Activated gamma-delta T cell treated with anti-CD3 and anti-CD28 coated beads, Interleukin-2, amount 50 U/mL, for 16 hours (primary cell): ENCODE data around the gene SLC27A4.

Experiments used
- DNase-seq: peaks from one replicate; pipeline ENCODE4 v3.0.0-alpha.2; 2020; ENCODE audit warnings: low read depth

SLC27A4 gene

GRCh38 chr9:128365525-128365924 is 25.2 kb downstream of the SLC27A4 start:
- DNase-seq = no peak

GRCh38 chr9:128369024-128369706 is 28.8 kb downstream of the SLC27A4 start:
- DNase-seq = no peak

GRCh38 chr9:128370367-128370751 is 30.0 kb downstream of the SLC27A4 start:
- DNase-seq = no peak

GRCh38 chr9:128370752-128371629 is 30.7 kb downstream of the SLC27A4 start, which contains the start of gene URM1:
Gene URM1, plus strand, starts transcription at chr9:128371374. Its CDS starts 7 bp downstream, at chr9:128371381.
- DNase-seq = peak; percentile 93

- DNase-seq = no peak
These were observed 31.3 kb downstream of the SLC27A4 start for GRCh38 chr9:128371630-128372117.

GRCh38 chr9:128372188-128372641 is 31.9 kb downstream of the SLC27A4 start:
- no peak for DNase-seq

GRCh38 chr9:128372784-128373183 is 32.5 kb downstream of the SLC27A4 start:
- no peak for DNase-seq

- DNase-seq = no peak
These were observed 33.9 kb downstream of the SLC27A4 start for GRCh38 chr9:128374221-128374675.

- DNase-seq = no peak
These were observed 35.5 kb downstream of the SLC27A4 start for GRCh38 chr9:128375865-128376264.

- no peak for DNase-seq
These were observed 41.9 kb downstream of the SLC27A4 start for GRCh38 chr9:128382261-128382660.

GRCh38 chr9:128383007-128383753 is 42.9 kb downstream of the SLC27A4 start:
- no peak for DNase-seq

- no peak for DNase-seq
These were observed 43.5 kb downstream of the SLC27A4 start for GRCh38 chr9:128383791-128384190.

GRCh38 chr9:128384801-128385495 is 44.6 kb downstream of the SLC27A4 start:
- DNase-seq = no peak

- no peak for DNase-seq
These were observed 45.5 kb downstream of the SLC27A4 start for GRCh38 chr9:128385496-128386460.

- no peak for DNase-seq
These were observed 47.8 kb downstream of the SLC27A4 start for GRCh38 chr9:128388150-128388549.

GRCh38 chr9:128389395-128390149 is 49.2 kb downstream of the SLC27A4 start:
- no peak for DNase-seq

GRCh38 chr9:128390150-128390812 is 50.0 kb downstream of the SLC27A4 start:
- DNase-seq = no peak

GRCh38 chr9:128390813-128391711 is 50.7 kb downstream of the SLC27A4 start:
- DNase-seq = no peak
